ENCODE measurements around the gene KREMEN1. TPM values are rescaled to one million over a fixed set of nuclear protein-coding genes. Genes with fewer than 3 reads are reported as not detected.

KREMEN1 gene
- total and polyA plus RNA-seq, 3 donors from 2014 or later, result 42.5 to 54.9 (median 54.5) TPM

DNA sequence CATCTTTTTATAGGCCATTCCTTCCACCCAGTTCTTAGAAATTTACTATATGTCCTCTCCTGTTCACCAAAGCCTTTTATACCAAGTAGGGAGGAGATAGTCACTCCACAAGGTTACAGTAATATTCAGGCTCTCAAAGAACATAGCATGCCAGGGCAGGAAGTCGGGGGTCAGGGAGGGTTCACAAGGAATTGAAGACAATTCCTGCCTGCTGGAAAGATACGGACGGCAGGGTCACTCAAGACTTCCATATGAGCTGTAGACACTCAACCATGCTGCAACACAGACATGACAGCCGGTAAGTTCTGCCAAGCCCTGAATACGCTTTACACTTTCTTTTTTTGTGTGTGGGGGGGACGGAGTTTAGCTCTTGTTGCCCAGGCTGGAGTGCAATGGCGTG, 11.9 kb upstream of the KREMEN1 start:
- Histone ChIP-seq H3K27ac (no peak overlapping the region), H3K9me3 (no peaks in the 10 kb centered on the region), H3K4me3 (no peak overlapping the region), H3K36me3 (ENCODE audit: low read depth, missing control alignments) (no peaks in the 10 kb centered on the region), H3K4me1 (no peaks in the 10 kb centered on the region), H3K27me3 (no peaks in the 10 kb centered on the region)
- 61 to 62% methylated on average over 7 of the region's 7 CpGs for WGBS, 2 donors
- no peak for TF ChIP-seq CTCF (IDR thresholded peaks at IDR 0.05)
- TF ChIP-seq POLR2A (IDR thresholded peaks at IDR 0.05), result no peak
- no peak for DNase-seq
- intact Hi-C loops (cut with DNase I; ENCODE audit: low total_unique reads), result no loop called here

- 59 to 65% methylated on average over 2 of the region's 2 CpGs for WGBS, 2 donors
- intact Hi-C loops (cut with DNase I; ENCODE audit: low total_unique reads), result no loop called here
Measured at GRCh38 chr22:29061773-29062172, 11.1 kb upstream of the KREMEN1 start, which contains the start of gene C22orf31. TSS of gene C22orf31 (minus strand) at chr22:29061831. CDS start at chr22:29061792, 39 bp downstream.

DNA sequence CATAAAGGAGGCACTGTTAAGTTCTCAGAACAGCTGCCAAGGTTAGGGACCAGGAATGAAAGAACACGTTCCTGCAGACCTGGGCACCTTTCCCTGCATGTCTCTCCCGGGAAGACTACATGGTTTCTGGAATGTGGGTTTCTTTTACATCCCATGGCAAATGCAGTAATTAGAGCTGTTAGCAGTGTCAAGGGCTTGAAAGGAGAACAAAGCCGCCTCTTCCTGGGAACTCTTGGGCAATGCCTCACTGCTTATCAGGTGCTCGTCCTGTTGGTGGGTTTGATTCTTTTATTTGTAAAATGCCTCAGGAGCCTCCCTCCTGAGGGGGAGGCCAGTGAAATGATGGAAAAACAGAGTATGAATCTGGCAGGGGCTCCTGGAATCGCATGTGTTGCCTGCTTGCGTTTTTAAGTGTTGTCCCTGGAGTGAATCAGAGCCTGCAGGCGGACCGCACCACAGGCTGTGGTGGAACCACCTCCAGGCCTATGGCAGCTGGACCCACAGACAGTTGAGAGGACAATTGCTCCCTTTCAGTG, 10.5 kb upstream of the KREMEN1 start:
- no peak overlapping the region for H3K4me3 ChIP-seq
- intact Hi-C loops (cut with DNase I; ENCODE audit: low total_unique reads), result no loop called here
- H3K27ac ChIP-seq, result no peak overlapping the region
- DNase-seq, result no peak
- no peaks in the 10 kb centered on the region for H3K27me3 ChIP-seq
- TF ChIP-seq CTCF (IDR thresholded peaks at IDR 0.05), result no peak
- TF ChIP-seq POLR2A (IDR thresholded peaks at IDR 0.05), result no peak
- H3K36me3 ChIP-seq (ENCODE audit: low read depth, missing control alignments), result no peaks in the 10 kb centered on the region
- 43 to 45% methylated on average over 8 of the region's 8 CpGs for WGBS, 2 donors
- no peaks in the 10 kb centered on the region for H3K4me1 ChIP-seq
- no peaks in the 10 kb centered on the region for H3K9me3 ChIP-seq

More at GRCh38 chr22:29061773-29062172, 11.1 kb upstream of the KREMEN1 start, which contains the start of gene C22orf31:
- no peak within 1 kb of the TSS for H3K4me3 ChIP-seq
- H3K36me3 ChIP-seq (ENCODE audit: low read depth, missing control alignments), result no peaks in the 10 kb centered on the region
- no peak within 1 kb of the TSS for H3K27ac ChIP-seq
- no peaks in the 10 kb centered on the region for H3K27me3 ChIP-seq
- DNase-seq, result no peak
- no peaks in the 10 kb centered on the region for H3K9me3 ChIP-seq
- TF ChIP-seq POLR2A (IDR thresholded peaks at IDR 0.05) (no peak), CTCF (IDR thresholded peaks at IDR 0.05) (no peak)
- no peaks in the 10 kb centered on the region for H3K4me1 ChIP-seq

GRCh38 chr22:29065468-29066190, 7.2 kb upstream of the KREMEN1 start:
- 55 to 64% methylated on average over 7 of the region's 7 CpGs for WGBS, 2 donors
- intact Hi-C loops (cut with DNase I; ENCODE audit: low total_unique reads), result no loop called here
- no peaks in the 10 kb centered on the region for H3K27me3 ChIP-seq

More at GRCh38 chr22:29065468-29066190, 7.2 kb upstream of the KREMEN1 start:
- H3K27ac ChIP-seq, result no peak overlapping the region
- H3K9me3 ChIP-seq, result no peaks in the 10 kb centered on the region
- H3K36me3 ChIP-seq (ENCODE audit: low read depth, missing control alignments), result no peaks in the 10 kb centered on the region
- TF ChIP-seq CTCF (IDR thresholded peaks at IDR 0.05) (no peak), POLR2A (IDR thresholded peaks at IDR 0.05) (no peak)
- no peaks in the 10 kb centered on the region for H3K4me1 ChIP-seq
- H3K4me3 ChIP-seq, result no peak overlapping the region
- no peak for DNase-seq
